Activated CD4-positive, alpha-beta T cell treated with anti-CD3 and anti-CD28 coated beads, Interleukin-2, amount 50 U/mL, for 4 hours (primary cell): Measurements from ENCODE around the gene MYRF.
A peak's percentile ranks its signal among the peaks of the same experiment; 100 is the strongest.

ENCODE experiments used
- DNase-seq, 2 experiments: peaks; one replicate each; pipeline ENCODE4 v3.0.0-alpha.2; 2020

The MYRF gene

GRCh38 chr11:61719978-61720377 lies 32.5 kb upstream of the MYRF start:
- DNase-seq, result no peak

GRCh38 chr11:61720597-61720996 lies 31.8 kb upstream of the MYRF start:
- no peak for DNase-seq

GRCh38 chr11:61724437-61724836 lies 28.0 kb upstream of the MYRF start:
- DNase-seq, result no peak

DNA sequence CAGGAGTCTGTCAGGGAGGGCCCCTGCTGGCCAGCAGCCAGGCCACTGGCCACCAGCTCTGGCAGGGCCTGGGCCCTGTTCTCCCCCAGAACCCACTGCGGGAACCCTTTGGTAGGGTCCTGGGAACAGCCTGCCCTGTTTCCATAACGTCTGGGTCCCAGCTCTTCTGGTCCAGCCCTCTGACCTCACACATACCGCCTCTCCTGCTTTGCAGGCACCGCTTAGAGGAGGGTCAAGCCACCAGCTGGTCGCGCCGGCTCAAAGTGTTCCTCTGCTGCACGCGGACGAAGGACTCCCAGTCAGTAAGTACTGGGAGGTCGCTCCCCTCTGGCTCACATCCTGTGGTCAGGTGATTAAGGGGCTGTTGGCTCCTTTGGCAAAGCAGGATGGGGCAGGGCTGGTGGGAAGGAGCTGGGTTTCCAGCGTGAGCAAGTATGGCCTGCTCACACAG lies 26.6 kb upstream of the MYRF start:
- no peak for DNase-seq

DNA sequence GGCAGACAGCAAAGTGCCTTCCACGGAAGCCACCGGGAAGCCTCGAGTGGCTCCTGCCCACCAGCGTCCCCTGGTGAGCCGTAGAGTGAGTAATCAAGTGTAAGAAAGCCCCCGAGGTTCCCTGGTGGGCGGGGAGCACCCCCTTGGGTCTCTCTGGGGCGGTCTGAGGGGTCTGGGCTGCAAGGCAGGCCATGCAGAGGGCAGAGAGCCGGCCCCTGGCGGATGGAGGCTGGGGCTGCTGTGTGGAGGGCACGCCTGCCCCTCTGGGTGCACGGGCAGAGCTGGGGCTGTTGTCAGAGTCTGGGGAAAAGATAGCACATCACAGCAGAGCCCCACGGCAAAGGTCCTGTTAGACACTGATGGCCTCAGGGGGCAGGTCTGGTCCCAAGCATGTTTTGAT lies 25.7 kb upstream of the MYRF start:
- no peak for DNase-seq

GRCh38 chr11:61727401-61727811 lies 25.0 kb upstream of the MYRF start:
- no peak for DNase-seq

DNA sequence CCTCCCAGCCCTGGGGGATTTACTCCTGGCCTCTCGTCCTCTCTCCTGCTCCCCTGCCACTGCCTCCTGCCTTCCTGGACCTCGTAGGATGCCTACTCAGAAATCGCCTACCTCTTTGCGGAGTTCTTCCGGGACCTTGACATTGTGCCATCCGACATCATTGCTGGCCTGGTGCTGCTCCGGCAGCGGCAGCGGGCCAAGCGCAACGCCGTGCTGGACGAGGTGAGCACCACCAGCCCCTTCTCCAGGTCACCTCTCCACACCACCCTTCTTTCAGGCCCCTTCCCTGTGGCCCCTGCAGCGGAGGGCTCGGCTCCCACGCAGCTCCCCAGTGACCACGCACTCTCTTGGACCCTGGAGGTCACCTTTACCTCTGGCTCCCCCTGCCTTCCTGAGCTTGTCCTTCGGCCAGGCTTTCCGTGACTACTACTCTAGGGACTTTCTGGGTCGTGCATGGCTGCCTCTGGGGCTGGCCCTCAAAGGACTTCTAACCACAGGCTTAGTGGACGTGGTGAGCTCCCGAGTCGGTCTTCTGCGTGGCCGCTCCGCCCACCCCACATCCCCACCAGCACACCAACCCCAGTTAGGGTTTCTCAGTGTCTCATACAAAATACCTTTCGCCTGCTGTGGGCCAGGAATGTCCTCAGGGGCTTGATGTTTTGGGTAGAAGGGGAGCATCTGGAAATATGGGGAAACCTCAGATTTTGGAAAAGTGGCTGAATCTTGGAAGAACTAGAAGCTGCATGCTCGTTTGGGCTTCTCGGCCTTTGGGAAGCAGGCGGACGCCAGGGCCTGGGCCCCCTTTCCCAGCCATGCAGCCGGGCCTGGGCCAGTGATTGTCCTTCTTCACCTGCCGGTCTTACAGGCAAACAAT lies 24.1 kb upstream of the MYRF start:
- DNase-seq, result no peak

GRCh38 chr11:61728940-61729219 lies 23.6 kb upstream of the MYRF start:
- no peak for DNase-seq

DNA sequence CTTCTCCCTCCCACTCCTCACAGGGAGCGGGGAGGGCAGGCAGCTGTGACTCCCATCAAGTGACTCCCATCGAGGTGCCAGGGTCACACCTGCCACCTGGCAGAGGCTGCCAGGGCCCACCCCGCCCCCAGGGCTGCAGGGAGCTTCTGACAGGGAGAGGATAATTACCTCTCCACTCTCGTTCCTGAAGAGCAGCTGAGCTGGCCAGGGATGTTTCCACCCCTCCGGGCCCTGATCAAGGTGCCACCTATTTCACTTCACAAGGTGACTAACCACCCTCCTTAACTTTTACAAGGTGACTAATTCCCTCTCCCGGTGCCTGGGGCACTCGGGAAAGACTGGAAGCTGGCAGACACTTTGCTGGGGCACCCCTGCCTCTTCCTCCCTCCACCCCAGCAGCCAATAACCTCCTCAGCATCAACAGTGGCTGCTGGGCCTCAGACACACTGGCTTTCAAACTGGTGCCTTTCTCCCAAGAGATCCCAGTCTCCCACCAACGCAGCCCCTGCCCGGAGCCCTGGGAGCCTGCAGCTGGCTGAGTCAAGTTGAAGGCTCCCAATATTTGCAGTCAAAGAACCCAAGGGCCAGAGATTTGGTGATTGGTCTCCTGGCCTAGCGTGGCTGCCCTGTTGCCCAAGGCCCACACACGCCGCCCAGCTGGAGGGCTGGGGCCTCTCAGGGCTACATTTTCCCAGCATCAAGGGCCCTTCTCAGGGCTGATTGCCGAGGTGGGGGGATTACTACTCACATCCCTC lies 22.0 kb upstream of the MYRF start:
- DNase-seq, result no peak

DNA sequence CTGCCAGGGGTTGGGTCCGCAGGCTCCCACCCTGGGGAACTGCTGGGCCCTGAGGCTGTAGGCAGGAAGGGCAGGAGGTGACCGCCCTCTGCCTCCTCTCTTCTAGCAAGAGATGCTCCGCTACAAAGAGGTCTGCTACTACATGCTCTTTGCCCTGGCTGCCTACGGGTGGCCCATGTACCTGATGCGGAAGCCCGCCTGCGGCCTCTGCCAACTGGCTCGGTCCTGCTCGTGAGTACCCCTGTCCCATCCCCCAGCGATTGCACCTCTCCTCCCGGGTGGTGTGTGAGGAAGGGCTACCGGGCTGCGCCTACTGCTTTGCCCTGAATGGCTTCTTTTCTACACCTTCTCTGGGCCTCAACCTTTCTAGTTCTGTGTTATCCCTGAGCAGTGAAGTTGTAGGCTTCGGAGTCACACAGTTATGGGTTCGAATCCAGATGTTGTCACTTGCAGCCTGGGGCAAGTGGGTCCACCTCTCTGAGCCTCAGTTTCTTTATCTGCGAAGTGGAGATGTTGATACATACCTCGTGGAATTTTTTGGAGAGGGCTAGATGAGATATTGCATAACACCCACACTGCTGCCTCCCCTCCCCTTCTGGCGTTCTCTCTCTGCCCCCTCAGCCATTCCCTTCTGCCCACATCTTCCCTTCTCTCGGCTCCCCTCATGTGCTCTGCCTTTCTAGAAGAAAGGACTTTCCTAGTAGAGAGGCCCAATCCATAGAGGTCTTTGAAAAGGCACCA lies 21.1 kb upstream of the MYRF start:
- no peak for DNase-seq

DNA sequence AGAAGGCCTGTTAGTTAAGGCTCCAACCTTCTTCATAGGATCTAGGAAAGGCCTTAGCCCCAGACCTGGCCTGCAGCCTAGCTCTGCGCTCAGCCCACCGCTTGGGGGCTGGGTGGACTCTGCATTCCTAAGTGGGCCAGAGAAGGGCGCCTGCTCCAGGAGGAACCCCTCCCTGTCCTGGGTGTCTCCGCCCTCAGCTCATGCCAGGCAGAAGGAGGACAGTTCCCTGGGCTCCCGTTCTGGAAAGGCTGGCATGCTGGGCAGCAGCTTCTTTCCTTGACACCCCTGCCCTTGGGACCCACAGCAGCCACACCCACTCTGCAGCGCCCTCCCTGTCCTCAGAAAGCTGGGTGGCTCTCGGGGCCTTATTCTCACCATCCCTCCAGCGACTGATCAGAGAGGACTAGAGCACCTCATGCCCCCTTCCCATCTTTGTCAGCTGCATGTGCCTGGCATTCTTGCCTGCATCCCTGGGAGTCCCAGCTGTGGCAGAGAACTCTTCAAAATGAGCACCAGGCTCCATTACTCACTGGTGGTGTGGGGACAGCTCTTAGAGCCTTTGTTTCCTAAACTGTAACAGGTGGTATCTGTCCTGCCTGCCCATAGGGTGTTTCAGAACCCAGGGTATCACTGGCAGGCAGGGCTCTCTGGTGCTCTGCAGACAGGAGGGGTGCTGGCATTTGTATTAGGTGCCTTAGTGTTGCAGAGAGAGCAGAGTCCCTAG lies 20.3 kb upstream of the MYRF start:
- no peak for DNase-seq

GRCh38 chr11:61732705-61733104 lies 19.7 kb upstream of the MYRF start:
- DNase-seq, result no peak

DNA sequence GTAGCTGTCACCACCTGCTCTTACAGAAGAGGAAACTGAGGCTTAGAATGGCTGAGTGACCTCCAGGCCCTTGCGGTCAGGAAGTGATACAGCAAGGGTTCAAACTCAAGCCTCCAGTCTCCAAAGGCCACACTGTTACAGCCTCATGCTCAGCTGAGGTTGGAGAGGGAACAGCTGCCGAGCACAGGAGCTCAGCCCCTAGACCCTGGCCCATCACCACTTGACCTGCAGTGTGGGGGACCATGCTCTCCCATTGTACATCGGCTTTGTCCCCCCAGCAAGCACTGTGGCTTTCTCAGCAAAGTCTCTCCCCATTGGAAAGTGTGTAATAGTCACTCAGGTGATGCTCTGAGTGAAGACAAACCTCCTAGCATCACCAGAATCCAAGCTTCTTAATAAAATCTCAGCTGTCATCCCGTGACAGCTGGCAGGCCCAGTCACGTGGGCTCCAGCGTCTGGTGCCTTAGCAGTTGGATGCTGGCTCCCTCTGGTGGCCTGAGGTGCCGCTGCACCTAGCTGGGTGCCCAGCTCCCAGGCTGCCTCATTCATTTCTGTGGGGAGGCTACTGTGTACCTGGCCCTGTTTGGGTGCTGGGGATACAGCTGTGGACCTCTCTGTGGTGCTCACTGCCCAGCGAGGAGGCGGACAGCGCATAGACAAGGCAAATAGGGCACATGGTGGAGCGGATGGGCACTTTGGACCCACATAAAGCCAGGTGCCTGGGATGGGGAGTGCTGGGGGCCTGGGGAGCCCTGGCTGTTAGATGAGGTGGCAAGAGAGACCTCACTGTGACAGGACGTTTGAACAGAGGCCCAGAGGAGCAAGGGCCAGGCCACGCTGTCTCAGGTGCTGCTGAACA lies 19.1 kb upstream of the MYRF start:
- peak; percentile 82 to 85 for DNase-seq

DNA sequence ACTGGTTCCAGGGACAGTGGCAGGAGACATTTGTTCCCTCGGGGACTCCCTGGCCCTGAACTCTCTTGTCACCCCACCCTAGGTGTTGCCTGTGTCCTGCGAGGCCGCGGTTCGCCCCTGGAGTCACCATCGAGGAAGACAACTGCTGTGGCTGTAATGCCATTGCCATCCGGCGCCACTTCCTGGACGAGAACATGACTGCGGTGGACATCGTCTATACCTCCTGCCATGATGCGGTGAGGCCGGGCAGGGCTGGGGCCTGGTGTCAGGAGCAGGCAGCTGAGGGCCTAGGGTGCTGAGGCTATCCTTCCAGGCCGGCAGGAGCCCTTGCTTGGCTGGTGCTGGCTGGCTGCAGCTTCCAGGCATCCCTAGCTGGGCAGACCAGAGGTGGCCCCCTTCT lies 17.7 kb upstream of the MYRF start:
- no peak for DNase-seq

DNA sequence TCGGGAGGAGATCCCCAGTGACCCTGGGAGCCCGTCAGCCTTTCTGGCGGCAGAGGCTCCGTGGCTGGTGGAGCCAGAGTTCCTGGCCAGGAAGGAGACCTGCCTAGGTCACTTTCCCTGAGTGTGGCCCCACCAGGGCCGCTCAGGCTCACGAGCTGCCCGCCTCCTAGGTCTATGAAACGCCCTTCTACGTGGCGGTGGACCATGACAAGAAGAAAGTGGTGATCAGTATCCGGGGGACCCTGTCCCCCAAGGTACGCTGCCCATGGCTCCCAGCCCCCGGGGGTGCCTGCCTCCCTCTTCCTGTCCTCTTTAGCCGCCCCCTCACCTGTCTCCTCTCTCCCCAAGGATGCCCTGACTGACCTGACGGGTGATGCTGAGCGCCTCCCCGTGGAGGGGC lies 17.0 kb upstream of the MYRF start:
- no peak for DNase-seq

GRCh38 chr11:61736310-61736709 lies 16.1 kb upstream of the MYRF start:
- no peak for DNase-seq

DNA sequence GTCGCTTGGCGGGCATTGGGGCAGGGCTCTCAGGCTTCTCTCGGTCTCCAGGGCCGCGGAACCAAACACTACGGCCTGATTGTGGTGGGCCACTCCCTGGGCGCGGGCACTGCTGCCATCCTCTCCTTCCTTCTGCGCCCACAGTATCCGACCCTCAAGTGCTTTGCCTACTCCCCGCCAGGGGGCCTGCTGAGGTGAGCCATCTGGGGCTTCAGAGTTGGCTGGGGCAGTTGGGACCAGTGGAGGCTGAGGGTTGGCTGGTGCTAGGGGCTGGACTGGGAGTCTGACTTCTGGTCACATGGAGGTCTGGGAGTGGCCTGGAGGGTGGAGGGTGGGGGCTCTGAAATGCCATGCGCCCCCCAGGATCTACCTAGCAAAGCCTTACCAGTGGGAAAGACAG lies 15.3 kb upstream of the MYRF start:
- DNase-seq, result no peak

- no peak for DNase-seq
Observed at GRCh38 chr11:61737636-61738386, 14.6 kb upstream of the MYRF start.

DNA sequence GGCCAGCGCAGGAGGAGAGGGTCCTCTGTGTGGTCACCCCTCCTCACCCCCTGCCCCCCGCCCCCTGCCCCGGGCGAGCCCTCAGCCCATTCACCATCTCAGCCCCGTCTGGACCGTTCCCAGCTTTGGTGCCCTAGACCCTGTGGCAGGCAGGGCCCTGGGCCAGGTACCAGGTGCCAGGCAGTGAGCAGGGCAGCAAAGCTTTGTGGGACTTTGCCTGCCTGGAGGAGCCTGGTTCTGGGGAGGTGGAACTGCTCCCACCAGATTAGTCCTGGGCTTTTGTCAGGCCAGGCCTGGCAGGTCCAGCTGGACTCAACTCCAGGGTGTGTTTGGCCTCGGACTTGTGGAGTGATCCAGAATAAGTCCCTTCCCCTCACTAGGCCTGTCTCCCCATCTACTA lies 13.7 kb upstream of the MYRF start:
- DNase-seq, result no peak

DNA sequence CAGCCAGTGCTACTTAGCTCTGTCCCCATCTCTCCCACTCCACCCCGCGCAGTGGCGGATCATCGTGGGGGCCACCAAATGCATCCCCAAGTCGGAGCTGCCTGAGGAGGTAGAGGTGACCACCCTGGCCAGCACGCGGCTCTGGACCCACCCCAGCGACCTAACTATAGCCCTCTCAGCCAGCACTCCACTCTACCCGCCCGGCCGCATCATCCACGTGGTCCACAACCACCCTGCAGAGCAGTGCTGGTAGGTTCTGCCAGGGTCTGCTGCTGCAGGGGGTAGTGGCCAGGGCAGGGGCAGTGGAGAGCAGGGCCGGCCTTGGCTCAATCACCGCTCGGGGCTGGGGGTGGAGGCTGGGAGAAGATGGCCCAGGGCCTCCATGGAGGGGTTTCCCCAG lies 13.0 kb upstream of the MYRF start:
- no peak for DNase-seq

DNA sequence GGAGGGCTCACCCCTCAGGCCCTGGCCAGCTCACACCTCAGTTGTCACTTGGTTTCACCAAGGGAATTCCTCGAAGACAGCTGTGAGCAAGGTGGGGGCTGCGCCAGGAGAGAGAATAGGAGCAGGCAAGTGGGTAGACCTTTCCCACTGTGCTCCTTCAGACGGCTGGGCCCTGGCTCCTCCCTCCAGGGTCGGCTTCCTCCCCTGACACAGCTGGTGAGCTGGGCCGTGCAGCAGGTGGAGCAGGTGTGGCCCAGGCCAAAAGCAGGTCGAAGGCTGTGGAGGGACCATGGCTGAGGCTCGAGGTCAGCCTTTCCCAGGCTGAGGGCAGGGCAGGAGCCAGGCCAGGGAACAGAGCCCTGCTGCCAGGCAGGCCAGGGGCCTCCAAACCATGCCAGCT lies 12.5 kb upstream of the MYRF start:
- no peak for DNase-seq
